Thymus (tissue), 11 donors: ENCODE measurements around the gene EPB41L2. TPM values are rescaled to one million over a fixed set of nuclear protein-coding genes. Genes with fewer than 3 reads are reported as not detected.
"Not testable (repeated sequence)": the region's sequence is repeated elsewhere in the genome, so short reads cannot be mapped to it uniquely, and the experiment has no call there.

ENCODE experiments used
- DNase-seq, 9 donors: peaks; one replicate each; pipeline ENCODE4 v3.0.0-alpha.2; 2013; ENCODE audit warnings: low spot score in 9 of 9, low read depth in 6 of 9, missing footprints in 1 of 9
- H3K27ac ChIP-seq, 2 donors: one replicate each; pipeline ENCODE4 v1.5.1; 2013; ENCODE audit warnings: control low read depth in 1 of 2, low read depth in 1 of 2, low read length in 1 of 2, mild to moderate bottlenecking in 1 of 2, moderate library complexity in 1 of 2
- H3K27me3 ChIP-seq, 2 donors: one replicate each; pipeline ENCODE4 v1.5.1; 2013; ENCODE audit warnings: low read length in 1 of 2; ENCODE audit not compliant: control insufficient read depth in 2 of 2, insufficient read depth in 1 of 2
- H3K36me3 ChIP-seq, 2 donors: one replicate each; pipeline ENCODE4 v1.5.1; 2013; ENCODE audit warnings: low read length in 1 of 2, mild to moderate bottlenecking in 1 of 2, moderate library complexity in 1 of 2; ENCODE audit not compliant: control insufficient read depth in 2 of 2, insufficient read depth in 2 of 2
- H3K4me1 ChIP-seq, 2 donors: one replicate each; pipeline ENCODE4 v1.5.1; 2013; ENCODE audit warnings: low read length in 2 of 2; ENCODE audit not compliant: control insufficient read depth in 2 of 2, insufficient read depth in 2 of 2
- H3K4me3 ChIP-seq, 2 donors: one replicate each; pipeline ENCODE4 v1.5.1; 2013; ENCODE audit warnings: low read length in 2 of 2, control low read depth in 1 of 2, mild to moderate bottlenecking in 1 of 2
- H3K9me3 ChIP-seq, 2 donors: one replicate each; pipeline ENCODE4 v1.5.1; 2013; ENCODE audit warnings: low read length in 1 of 2, mild to moderate bottlenecking in 1 of 2; ENCODE audit not compliant: control insufficient read depth in 2 of 2, insufficient read depth in 1 of 2
- WGBS: extraction: QIAGEN DNeasy Blood & Tissue Kit; methylation state at CpG from one replicate; pipeline ENCODE4 v1.1.7; 2013; 5-methylcytosine and 5-hydroxymethylcytosine counted together
- polyA plus RNA-seq: library from polyadenylated mRNA; stranded (reverse); fragments of 200-250 nt; gene quantifications from one replicate; pipeline ENCODE4 v1.2.3, GENCODE V29; 2013
- total RNA-seq: library from RNA; stranded (reverse); fragments of 120-200 nt; gene quantifications from one replicate; pipeline ENCODE4 v1.2.4, GENCODE V29; 2013
- donor health status: healthy.

Gene EPB41L2
- total and polyA plus RNA-seq, 2 donors: 19.1 to 22.4 TPM

- Histone ChIP-seq H3K27ac (no peak overlapping the region), H3K9me3 (no peaks in the 10 kb centered on the region), H3K27me3 (no peaks in the 10 kb centered on the region), H3K4me1 (no peaks in the 10 kb centered on the region), H3K36me3 (no peaks in the 10 kb centered on the region), H3K4me3 (no peak overlapping the region)
- WGBS: 97% methylated on average over 3 of the region's 3 CpGs
- DNase-seq: no peak
Observed at GRCh38 chr6:131015630-131016263, 47.3 kb downstream of the EPB41L2 start.

- peak overlapping the region in 1 of 2 donors; percentile 14 for H3K27ac ChIP-seq
- no peaks in the 10 kb centered on the region for H3K4me1 ChIP-seq
- H3K36me3 ChIP-seq: no peaks in the 10 kb centered on the region
- no peaks in the 10 kb centered on the region for H3K27me3 ChIP-seq
- no peak for DNase-seq
- H3K4me3 ChIP-seq: no peak overlapping the region
- 77% methylated on average over 4 of the region's 4 CpGs for WGBS
- H3K9me3 ChIP-seq: no peaks in the 10 kb centered on the region
Observed at GRCh38 chr6:131015025-131015591, 47.9 kb downstream of the EPB41L2 start.

DNA sequence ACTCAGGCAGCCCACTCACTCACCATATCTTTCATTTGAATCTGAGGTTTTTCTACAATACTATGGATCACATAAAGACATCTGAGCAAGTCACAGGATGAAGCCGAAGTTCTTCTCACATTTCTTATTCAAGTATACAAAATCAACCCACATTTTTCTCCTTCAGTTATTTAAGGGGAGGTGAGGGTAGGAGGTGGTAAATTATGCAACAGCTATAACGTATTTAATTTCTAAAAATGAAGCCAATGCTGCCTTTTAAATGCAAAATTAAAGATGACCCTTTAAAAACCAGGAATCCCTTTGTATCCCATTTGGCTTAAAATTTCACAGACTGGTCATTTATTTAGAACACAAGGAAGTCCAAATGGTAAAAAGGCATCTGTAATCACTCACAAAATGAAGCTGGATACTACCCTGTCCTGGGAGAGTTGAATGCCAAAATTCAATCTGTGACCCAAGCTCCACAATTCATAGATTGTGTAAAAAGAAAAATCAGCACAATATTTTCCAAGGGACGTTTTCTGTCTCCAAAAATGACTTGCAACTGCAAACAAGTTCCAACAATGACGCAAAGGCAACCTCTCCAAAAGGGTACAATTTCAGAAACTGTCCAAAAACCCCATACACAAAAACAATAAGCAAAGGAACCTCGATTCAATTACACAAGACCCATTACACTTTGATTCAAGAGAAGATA is 48.8 kb downstream of the EPB41L2 start:
- H3K27me3 ChIP-seq: no peaks in the 10 kb centered on the region
- 77% methylated on average over 5 of the region's 5 CpGs for WGBS
- no peak overlapping the region for H3K27ac ChIP-seq
- DNase-seq: no peak
- H3K4me1 ChIP-seq: no peaks in the 10 kb centered on the region
- H3K36me3 ChIP-seq: no peaks in the 10 kb centered on the region
- H3K9me3 ChIP-seq: no peaks in the 10 kb centered on the region
- no peak overlapping the region for H3K4me3 ChIP-seq

DNA sequence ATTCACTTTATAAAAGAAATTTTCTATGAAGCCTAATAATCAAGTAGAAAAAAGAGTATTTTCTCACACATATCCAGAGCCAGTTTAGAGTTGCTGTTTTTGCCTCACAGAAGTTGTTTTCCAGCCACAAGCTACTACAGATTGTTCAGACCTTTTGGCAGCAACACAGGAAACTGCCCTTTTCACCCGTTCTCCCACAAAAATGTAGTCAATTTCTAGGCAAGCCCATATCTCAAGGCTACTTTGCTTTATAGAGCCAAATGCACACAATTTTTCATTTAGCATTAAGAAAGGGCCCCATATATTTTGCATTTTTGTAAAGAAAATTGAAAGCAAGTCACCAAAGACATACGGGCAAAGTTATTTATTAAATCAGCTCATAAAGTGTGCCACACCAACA is 49.5 kb downstream of the EPB41L2 start:
- 64% methylated on average over 2 of the region's 2 CpGs for WGBS
- Histone ChIP-seq H3K4me1 (no peaks in the 10 kb centered on the region), H3K27ac (no peak overlapping the region), H3K9me3 (peaks cover 0 to 2% of the 10 kb centered on the region in 2 donors), H3K27me3 (no peaks in the 10 kb centered on the region), H3K36me3 (no peaks in the 10 kb centered on the region), H3K4me3 (no peak overlapping the region)
- no peak for DNase-seq

DNA sequence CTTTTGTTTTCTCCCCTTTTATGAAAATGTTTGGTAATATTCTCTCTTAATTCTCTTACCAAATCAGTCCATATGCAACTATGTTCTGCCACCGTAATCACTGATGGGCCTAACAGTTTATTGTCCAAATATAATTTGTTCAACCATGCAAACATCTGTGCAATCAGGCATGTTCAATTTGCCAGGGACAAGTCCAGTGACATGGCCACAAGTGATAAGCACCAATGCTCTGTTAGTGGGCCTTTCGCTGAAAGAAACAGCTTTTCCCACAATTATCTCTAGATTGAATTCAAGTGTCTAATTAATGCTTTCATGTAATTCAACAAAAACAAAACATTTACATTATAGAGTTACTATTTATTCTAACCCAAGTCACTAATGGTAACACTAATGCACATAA is 53.3 kb downstream of the EPB41L2 start:
- H3K36me3 ChIP-seq: no peaks in the 10 kb centered on the region
- no peak overlapping the region for H3K4me3 ChIP-seq
- DNase-seq: no peak
- peaks cover 7 to 17% of the 10 kb centered on the region in 2 donors for H3K9me3 ChIP-seq
- no peak overlapping the region for H3K27ac ChIP-seq
- H3K27me3 ChIP-seq: no peaks in the 10 kb centered on the region
- 96% methylated on average over 2 of the region's 2 CpGs for WGBS
- H3K4me1 ChIP-seq: no peaks in the 10 kb centered on the region

DNA sequence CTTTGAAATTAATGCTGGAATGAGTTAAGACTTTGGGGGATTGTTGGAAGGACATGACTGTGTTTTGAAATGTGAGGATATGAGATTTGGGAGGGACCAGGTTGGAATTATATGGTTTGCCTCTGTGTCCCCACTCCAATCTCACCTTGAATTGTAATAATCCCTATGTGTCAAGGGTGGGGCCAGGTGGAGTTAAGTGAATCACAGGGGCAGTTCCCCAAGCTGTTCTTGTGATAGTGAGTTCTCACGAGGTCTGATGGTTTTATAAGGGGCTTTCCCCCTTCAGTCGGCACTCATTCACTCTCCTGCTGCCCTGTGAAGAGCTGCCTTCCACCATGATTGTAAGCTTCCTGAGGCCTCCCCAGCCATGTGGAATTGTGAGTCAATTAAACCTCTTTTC is 54.1 kb downstream of the EPB41L2 start:
- WGBS: 98% methylated on average over 2 of the region's 2 CpGs
- not testable (repeated sequence) for H3K4me3 ChIP-seq, H3K4me1 ChIP-seq, DNase-seq, H3K27ac ChIP-seq, H3K27me3 ChIP-seq, H3K36me3 ChIP-seq
- peaks cover 7 to 17% of the 10 kb centered on the region in 2 donors for H3K9me3 ChIP-seq

DNA sequence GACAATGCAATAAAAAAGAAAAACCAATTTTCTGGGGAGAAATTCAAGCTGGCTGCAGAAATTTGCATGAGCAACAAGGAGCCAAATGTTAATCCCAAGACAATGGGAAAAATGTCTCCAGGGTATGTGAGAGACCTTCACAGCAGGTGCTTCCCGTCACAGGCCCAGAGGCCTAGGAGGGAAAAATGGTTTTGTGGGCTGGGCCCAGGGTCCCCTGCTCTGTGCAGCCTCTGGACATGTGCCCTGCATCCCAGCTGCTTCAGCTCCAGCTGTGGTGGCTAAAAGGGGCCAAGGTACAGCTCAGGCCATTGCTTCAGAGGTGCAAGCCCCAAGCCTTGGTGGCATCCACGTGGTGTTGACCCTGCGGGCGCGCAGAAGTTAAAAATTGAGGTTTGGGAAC is 55.1 kb downstream of the EPB41L2 start:
- DNase-seq, H3K27ac ChIP-seq, H3K27me3 ChIP-seq, H3K4me3 ChIP-seq, H3K36me3 ChIP-seq, H3K4me1 ChIP-seq: not testable (repeated sequence)
- peaks cover 7 to 17% of the 10 kb centered on the region in 2 donors for H3K9me3 ChIP-seq
- WGBS: 85% methylated on average over 5 of the region's 5 CpGs

GRCh38 chr6:131007286-131007685 is 55.8 kb downstream of the EPB41L2 start:
- WGBS: 98% methylated on average over 5 of the region's 5 CpGs
- DNase-seq: no peak
- Histone ChIP-seq H3K4me3 (no peak overlapping the region), H3K36me3 (no peaks in the 10 kb centered on the region), H3K9me3 (peaks cover 7 to 17% of the 10 kb centered on the region in 2 donors), H3K27me3 (no peaks in the 10 kb centered on the region), H3K27ac (no peak overlapping the region), H3K4me1 (no peaks in the 10 kb centered on the region)

GRCh38 chr6:131005439-131006016 is 57.5 kb downstream of the EPB41L2 start:
- no peaks in the 10 kb centered on the region for H3K36me3 ChIP-seq
- H3K4me3 ChIP-seq: no peak overlapping the region
- WGBS: 80% methylated on average over 3 of the region's 3 CpGs
- H3K27ac ChIP-seq: no peak overlapping the region
- H3K9me3 ChIP-seq: peaks cover 7 to 17% of the 10 kb centered on the region in 2 donors
- no peak for DNase-seq
- peaks cover 0 to 2% of the 10 kb centered on the region in 2 donors for H3K4me1 ChIP-seq
- no peaks in the 10 kb centered on the region for H3K27me3 ChIP-seq
